HG02759 (cell line): ENCODE measurements around the gene SOBP.

Experiments used
- ATAC-seq: cut with Tn5 transposase; IDR thresholded peaks from one replicate; pipeline ENCODE4 v1.9.1; 2021; ENCODE audit warnings: mild to moderate bottlenecking, moderate library complexity; ENCODE audit not compliant: unreplicated experiment

Gene SOBP

DNA sequence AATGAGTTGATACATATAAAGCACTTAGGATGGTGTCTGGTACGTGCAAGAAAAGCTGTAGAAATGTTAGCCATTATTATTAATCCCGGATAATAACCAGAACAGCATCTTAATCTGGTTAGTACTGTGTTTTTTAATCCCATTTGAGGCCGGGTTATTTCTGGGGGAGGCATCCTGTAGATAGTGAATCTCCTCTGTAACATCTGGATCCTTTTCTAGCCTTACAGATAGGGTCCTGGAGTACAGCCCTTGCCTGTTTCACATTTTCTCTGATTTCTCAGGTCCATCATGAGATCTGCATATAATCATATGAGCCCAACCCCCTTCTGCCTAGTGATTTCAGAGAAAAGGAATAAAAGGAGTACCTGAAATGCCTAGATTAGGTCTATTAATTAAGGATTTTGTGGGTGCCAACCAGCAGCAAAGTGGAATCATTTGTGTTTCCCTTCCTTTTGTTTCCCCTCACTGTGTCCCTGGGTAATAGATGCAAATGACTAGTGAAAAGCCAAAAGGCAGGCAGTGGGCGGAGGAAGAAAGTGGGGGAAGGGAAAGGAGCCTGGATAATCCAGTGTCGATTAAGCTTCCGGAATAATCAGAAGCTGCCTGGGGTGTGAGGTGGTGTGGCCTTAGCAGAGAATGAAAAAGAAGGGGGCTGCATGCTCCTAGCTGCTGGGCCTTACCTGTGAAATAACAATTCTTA, 88.9 kb downstream of the SOBP start:
- no peak for ATAC-seq

DNA sequence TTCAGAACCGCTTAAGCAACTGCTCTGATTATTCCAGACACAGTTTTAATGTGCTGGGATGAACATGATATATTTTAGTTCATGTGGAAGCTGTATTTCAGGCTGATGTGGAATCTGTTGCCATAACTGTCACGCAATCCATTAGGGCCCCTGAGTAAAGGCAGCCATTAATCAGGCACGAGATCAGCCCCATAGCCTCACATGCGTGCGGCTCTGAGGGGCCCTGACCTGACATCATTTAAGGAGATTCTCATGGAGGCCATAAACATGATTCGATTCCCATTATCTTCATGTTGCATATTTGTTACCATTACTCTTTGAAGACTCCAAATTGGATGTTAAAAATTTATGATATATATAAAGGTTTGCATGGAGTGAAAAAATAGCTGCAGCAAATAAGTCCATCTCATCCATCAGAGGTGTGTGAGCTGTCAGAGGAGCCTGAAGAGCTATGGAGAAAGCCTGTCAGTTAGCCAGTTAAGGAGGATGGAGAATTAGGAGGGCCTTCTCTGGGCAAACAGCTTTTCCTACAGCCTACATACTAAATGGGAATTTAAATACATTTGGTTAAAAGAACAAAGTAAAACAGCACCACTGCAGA, 89.6 kb downstream of the SOBP start:
- no peak for ATAC-seq

DNA sequence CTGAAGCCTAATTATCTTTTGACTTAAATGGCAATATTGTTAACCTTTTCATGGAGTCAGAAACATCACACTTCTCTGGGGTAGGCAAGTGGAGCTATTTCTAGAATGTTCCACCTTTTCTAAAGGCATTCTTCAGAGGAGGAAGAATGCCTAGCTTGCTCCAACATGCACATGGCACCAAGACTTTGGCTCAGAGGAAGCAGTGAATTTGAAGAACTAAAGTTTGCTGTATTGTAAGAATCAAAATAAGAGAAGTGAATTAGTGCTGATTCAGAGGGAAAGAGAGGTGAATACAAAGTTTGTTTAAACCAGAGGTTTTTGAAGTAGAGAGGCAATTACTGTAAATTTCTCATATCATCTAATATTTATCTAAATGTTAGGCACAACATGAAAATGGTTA, 92.2 kb downstream of the SOBP start:
- ATAC-seq = no peak

DNA sequence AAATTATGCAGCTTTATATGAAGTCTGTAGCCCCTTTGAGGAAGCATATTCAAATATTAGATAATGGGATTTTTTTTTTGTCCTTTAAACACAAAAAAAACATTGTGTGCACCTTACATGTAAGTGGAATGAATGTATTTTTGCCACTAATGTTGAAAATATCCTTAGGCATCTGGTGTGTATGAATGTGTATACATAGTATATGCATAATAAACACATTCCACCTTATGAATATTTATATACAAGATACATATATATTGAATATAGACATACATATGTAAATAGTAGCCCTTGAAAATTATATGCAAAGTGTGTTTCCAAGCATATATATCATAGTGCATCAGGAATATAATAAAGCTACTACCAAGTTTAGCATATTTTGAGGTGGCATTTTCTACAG, 94.8 kb downstream of the SOBP start:
- ATAC-seq = no peak

DNA sequence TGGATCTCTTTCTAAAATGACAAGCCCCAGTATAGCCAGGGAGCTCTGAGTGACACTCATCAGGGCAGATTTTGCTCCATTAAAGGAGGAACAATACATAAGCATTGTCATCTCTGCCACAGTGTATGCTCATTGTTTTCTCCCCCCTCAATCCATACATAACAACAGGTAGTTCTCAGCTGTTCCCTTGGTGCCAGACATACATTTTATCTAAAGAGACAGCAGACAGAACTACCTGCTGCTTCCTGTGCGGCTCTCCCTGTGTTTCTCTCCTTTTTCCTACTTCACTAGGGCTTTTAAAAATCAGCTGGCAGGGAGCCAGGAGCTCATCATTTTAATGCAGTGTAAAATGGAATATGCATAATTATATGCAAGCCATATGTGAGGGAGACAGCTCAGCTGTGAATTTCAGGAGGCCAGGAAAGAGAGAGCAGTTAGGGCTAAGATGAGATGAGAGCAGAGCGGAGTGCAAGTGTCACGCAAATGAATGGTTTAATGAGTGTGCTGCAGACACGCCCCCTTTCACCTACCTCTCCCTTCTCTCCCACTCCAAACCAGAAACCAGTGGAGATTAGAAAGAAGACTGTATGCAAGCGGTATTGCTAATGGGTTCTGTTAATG, 96.0 kb downstream of the SOBP start:
- no peak for ATAC-seq

DNA sequence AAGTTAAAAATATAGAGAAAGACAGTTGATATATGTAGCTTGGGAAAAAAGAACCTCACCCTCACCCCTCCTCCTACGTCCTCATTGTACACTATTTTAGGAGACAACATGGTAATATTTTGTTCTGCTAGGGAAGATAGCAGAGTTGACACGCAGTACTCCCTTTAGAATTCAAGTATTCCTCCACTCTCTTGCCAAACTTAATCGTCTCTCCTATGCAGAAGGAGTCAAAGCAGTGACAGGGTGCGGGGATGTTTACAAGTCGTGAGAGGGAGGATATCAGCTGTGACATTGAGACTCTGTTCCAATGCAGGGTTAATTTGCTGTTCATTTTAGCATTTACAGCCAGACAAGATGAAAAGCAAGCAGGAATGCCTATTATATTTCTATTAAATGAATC, 97.5 kb downstream of the SOBP start:
- no peak for ATAC-seq

DNA sequence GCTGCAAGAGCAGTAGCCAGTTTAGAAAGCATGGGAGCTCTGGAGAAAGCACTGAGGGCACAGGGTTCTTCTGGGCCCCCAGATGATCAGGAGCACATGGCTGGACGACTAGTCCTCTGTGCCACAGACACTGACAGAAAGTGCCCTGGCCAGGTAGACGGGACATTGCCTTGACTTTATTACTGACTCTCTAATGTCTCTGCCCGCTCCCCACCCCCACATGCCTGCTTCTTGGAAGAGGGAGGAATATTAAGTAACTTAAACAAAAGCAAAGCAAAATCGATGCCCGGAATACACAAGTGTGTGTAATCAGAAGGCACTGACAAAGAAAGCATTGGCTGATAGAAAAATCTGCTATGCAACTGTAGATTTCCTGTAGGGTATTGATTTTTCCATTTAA, 99.3 kb downstream of the SOBP start:
- ATAC-seq = no peak

DNA sequence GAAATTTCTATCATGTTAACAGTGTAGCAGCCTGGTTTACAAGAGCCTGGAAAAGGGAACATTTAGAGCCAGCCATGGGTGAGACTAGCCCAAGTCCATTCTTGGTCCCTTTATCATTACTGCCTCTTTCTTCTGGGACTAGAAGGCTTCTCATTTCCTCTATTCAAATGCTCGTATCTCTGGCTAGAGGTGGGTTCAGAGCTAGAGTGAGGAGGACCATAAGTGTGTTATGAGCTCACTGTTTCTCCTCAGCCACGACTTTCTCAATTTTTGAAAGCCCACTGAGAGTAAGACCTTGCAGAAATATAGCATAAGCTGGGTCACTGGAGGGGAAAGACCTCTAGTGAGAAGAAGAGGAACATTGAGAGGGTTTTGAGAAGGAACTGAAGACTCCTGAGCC, 100.0 kb downstream of the SOBP start:
- ATAC-seq = no peak

DNA sequence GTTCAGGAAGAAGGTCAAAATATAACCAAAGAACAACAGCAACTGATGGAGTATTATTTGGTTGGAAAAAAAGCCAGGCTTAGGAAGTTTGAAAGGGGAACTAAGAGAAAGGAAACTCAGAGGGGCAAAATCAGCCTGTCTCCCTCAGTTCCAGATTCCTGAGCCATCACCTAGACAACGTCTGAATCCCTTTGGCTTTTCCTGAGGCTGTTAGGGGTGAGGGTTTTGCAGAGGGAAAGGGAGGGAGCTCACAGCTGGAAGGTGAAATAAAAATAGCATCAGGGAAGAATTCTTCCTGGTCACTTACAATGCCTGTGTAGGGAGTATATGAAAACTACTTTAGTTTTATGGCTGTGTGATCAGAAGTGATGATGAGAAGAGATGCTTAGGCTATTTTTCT, 100.5 kb downstream of the SOBP start:
- no peak for ATAC-seq

DNA sequence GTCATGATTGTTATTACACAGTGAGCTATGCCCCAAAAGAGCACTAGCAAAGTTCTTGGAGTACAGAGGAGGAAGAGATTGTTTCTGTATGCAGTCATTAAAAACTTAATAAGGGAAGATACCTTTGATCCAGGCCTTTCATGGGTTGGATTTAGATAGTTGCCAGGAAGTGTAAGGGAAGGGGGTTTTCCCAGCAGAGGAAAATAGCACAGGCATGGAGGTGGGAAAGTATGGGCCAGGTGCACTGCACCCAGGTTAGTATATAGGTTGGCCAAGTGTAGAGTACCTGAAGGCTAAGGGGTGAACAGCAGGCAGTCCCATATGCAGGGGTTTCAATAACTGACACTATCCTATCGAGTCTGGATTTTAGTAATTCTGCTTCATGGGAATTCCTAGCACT, 101.4 kb downstream of the SOBP start:
- ATAC-seq = no peak

DNA sequence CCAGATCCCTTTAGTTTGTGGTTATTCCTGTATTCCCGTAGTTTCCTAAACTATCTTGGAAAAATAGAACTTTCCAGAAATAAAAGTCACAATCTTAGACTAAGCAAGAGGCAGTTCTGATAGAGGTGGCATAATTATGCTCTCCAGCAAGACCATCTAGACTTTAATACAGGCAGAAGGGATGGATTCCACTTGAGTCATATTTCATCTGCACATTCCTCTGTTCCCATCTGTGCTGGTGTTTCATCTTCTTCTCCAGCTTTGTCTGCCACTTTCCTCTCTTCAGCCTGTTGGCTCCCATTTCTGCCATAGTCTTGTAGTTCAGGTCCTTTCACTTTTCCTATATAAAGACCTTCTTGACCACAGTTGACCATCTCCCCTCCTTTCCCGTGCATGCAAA, 102.9 kb downstream of the SOBP start:
- no peak for ATAC-seq

DNA sequence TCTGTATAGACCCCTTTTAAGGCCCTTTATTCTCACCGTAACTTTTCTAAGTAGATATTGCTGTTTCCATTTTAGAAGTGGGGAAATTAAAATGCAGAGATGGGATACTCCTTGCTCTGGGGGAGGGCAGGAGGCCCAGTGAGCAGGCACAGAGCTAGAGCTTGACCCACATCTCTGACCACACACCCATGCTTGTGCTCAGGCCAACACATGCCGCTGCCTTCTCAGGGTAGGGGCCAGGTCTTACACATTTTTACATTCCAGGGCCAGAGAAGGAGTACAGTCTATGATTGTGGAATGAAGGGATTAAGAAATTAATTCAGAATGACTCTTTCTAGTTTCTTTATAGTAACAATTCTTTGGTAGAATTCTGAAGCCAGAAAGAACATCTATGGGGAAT, 104.8 kb downstream of the SOBP start:
- ATAC-seq = no peak

DNA sequence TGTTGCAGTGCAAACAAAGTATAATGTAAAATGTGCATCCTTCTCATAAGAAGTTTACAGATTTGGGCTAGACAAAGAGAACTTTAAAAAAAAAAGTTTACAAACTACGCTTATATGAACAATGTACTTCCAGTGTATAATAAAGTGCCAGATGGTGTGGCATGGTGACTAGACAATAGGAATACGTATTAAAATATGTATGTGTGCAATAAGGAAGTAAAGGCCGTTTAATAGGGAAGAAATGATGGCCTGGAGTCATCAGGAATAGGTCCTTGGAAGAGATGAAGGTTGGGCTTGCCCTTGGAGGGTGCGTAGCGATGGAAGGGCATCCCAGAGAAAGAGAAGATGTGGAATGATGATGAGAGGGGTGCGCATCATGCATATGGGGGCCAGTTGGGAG, 108.2 kb downstream of the SOBP start:
- ATAC-seq = no peak

DNA sequence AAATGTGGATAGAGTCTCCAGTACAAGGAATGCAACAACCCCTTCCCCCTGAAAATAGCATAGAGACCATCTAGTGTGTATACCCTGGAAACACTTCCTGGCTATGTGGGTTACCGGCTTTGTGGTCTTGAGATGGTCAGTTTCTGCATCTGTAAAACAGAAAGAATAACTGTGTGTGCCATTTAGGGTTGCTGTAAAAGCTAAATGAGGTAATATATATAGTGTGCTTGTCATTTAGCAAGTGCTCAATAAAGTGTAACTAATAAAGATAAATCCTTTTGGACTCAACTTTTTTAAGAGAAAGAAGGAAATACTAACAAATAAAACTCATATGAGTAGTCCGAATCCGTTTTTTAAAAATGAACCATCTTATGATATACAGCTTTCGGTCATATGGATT, 109.1 kb downstream of the SOBP start:
- no peak for ATAC-seq

DNA sequence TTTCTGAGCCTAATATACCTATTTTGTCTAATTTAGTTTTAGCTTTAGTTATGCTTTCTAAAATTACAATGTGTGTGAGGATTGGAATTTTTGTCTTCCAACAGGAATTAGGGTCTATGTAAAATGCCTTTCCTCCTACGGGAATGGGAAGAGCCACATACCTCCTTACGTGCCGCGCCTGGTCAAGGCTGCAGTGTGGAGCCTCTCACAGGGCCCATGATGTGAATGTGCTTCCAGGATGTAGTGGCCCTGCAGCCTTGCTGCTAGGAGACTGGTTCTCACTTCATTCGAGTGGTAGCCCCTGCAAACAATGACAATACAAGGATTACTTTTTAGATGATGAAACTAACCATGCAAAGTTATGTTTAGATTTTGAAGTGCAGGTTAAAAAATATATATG, 110.2 kb downstream of the SOBP start:
- ATAC-seq = no peak

DNA sequence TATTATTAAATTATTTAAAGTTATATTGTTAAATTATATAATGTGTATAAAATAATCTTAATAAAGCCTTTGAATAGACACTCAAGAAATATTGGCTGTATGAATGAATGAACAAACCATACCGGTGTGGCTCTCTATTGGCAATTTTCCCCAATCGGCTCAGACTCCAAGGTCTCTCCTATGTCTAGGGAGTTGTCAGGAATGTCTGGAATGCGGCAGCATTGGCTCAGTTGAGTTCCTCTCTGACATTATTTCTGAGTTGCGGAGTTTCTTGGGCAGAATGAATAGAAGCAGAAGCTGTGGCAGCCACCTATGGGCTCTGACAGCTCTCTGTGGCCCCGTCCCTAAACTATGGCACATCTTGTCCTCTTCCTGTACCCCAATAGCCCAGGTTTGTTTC, 111.0 kb downstream of the SOBP start:
- ATAC-seq = no peak

DNA sequence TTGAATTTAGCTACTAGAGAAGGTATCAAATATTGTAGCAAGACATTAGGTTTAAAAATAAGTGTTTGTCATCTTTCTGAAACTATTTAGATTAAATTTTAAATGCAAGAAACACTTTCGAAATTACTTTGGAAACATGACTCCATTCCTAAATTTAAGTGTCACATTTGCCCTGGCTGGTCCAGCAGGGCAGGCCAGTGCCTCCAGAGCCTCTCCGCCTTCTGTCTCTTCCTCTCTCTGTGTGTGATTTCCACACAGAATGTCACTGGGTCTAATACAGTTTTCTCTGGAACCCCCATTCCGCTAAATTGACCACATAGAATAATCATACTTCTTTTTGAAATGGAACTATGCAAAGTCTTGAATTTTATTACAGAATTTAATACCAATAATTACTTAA, 111.5 kb downstream of the SOBP start:
- ATAC-seq = no peak

DNA sequence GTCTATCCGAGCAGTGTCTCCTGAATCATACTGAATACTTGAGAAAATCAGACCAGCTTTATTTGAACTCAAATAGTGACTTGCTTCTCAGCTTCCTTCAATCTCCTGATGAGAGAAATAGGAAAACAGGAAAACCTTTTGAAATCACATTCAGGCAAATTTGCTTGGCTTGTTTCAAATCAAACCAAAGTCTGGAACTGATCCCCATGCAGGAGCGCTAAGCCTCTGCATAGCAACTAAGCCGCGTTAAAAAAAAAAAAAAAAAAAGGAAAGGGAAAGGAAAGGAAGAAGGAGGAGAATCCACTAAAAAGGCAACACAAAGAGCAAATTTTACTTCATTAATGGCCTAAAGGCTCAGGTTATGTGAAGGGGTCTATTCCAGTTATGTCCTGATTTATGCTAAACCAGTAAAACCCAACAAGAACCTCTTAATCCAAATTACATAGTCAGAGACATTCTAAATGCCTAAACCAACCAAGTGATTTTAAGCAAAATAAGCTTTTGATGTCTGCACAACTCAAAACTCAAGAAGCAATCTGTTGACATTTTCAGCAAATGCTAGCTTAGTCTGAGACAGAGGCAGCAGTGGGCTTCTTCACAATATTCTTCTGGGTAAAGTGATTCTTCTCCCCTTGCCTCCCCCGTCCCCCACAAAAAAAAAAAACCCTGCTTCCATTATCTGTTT, 112.5 kb downstream of the SOBP start:
- no peak for ATAC-seq

DNA sequence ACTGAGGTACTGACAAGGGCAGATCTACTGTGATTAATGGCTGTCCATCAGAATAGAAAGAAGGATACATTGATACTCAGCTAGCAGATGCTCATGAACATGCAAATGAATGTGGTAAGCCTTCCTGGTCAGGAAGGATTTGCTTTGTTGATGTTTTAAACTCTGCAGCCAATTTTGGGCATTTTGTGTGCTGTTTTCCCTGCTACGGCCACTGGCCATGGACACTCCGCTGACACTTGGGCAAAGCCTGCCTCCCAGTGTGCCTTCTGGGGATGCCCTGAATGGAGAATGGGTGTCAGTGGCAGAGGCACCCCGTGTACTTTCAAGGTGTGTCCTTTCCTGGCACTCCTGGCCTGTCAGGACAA, 113.1 kb downstream of the SOBP start:
- no peak for ATAC-seq

DNA sequence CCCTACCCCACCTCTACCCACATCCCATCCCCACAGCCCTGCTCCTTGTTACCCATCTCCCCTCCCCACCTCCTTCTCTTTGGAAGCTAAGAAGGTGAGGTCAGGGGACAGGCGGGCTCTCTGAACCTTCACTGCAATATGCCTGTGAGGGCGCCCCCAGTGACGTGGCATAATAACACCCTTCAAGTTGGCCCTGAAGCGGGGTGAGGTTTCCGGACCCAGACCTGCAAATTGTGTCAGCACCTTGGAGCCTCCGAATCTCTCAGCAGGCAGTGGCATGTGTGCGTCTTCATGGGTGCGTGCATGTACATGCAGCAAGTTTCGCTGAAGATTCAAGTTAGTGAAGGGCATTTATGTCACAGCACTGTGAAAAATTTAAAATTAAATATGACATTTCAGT, 114.6 kb downstream of the SOBP start:
- no peak for ATAC-seq

DNA sequence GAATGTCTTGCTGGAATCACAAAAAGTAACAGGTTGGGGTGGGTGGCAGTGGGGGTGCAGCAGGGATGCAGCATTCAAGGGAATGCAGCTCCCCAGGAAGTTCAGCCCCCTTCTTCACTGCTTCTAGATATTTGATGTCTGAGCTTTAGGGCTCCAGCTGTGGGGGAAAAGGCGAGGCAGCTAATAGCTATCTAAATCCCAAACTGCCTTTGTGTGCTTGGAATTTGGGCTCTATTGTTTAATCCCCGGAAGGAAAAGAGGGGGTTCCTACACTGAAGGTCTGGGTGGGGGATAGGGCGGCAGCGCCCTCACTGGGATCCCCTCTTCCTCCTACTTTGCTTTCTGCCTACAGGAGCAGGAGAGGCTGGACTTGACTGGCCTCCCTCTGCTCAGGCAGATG, 116.5 kb downstream of the SOBP start:
- ATAC-seq = no peak

DNA sequence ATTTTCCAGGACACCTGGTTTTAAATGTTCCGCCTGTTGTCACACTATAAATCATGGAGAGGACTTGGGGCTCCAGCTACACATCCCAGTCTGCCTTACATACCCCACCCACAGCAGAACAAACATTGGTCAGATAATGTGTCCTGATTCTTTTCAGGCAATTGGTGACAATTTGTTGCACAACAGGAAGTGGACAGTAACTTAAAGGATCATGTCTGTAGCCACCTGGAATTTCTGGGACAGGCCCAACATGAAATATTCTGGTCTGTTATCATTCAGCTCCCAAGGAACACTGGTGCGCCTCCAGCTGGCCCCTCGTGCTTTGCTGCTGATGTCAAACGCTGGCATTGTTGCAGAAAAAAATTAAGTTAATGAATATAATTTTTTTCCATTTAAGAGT, 117.2 kb downstream of the SOBP start:
- ATAC-seq = no peak
